ENCODE data around the gene C2orf74.

The C2orf74 gene

DNA sequence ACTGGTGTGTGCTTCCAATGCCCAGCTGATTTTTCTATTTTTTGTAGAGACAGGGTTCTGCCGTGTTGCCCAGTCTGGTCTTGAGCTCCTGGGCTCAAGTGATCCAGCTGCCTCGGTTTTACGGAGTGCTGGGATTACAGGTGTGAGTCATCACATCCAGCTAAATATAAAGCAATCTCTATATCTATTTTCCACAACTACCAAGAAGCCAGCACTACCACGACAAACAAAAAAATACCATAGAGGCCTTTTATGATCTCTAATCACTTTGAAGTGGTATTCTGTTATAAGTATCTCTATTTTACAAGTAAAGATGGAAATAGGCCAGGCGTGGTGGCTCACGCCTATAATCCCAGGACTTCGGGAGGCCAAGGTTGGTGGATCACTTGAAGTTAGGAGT lies 34.7 kb downstream of the C2orf74 start:
- in situ Hi-C loops (cut with MboI; ENCODE audit: low pct_unique_long_range_greater_than_20kb, low sequenced_read_pairs) = no loop called here
- no peak for DNase-seq

DNA sequence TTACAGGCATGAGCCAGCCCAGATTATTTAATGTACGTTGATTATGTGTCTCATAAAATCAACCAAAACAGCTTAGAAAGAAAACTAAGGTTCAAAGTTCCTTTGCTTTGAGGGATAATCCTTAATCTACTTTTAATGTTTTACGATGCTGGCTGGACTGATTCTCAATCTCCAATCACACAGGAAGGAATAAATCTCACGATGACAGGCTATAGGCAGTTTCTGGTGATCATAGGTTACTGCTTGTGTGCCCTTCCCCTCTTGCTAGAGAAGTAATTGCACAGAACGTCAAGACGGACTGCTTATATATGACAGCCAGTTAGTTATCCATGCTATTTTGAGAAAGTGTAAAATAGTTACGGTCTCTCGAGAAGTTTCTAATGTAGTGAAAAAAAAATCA lies 43.1 kb downstream of the C2orf74 start:
- in situ Hi-C loops (cut with MboI; ENCODE audit: low pct_unique_long_range_greater_than_20kb, low sequenced_read_pairs) = no loop called here
- no peak for DNase-seq

DNA sequence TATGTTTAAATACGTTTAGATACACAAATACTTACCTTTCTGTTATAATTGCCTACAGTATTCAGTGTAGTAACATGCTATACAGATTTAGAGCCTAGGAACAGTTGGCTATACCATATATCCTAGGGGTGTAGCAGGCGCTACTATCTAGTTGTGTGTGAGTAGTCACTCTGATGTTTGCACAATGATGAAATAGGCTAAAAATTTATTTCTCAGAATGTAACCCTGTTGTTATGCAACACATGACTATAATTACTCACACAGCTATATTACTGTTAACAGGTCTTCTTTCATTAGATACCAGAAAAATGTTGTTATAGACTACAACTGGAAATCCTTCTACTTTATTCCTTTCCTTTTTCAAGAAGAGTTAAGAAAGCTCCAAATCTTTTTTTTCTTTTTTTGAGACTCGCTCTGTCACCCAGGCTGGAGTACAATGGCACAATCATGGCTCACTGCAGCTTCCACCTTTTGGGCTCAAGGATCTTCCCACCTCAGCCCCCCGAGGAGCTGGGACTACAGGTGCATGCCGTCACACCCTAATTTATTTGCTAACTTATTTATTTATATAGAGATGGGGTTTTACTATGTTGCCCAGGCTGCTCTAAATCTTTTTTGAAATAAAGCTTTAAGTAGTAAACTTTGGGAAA lies 48.5 kb downstream of the C2orf74 start:
- in situ Hi-C loops (cut with MboI; ENCODE audit: low pct_unique_long_range_greater_than_20kb, low sequenced_read_pairs) = no loop called here
- no peak for DNase-seq

DNA sequence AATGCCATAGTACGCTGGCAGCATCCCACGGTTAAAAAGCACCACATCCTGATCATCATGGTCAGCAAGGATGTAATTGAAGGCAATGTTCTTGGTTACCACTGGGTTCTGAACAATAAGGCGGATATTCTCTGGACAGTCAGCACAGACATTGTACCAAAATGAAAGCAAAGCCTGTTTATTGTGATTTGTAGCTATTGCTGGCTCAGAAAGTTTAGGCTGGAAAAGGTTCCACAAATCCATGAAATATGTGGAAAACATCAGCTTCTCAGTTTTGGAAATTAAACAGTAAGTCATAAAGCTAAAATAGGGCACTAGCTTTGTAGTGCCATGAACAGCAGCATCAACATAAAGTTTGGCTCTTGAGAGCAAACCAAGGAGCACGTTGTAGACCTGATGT lies 52.2 kb downstream of the C2orf74 start:
- in situ Hi-C loops (cut with MboI; ENCODE audit: low pct_unique_long_range_greater_than_20kb, low sequenced_read_pairs) = no loop called here
- no peak for DNase-seq

Data from KBM-7 (cell line).